Measurements from ENCODE around the gene KRT73.

Gene KRT73

DNA sequence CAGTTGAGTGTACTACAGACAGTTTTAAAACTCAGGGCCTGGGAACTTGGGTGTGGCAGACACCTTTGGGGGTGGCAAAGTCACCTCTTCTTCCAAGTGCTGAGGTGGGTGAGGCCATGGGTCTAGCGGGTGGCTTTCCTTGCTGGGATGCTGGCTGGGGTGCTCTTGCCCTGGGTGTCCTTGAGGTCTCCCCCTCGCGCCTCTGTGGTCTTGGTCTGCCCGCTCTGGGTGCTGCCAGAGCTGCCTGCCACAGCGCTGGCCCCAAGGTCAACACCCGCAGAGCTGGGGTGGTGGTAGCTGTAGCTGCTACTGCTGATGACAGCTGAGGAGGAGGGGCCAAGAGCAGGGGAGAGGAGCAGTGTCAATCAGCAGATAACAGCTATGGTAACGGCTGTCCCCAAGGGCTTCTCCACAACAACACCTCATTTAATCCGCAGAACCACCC is 51.5 kb downstream of the KRT73 start:
- H3K4me3 ChIP-seq (ENCODE audit: low read depth, low read length): no peak overlapping the region
- in situ Hi-C loops (cut with HindIII; ENCODE audit: low sequenced_read_pairs): no loop called here
- TF ChIP-seq, protein P1, sequence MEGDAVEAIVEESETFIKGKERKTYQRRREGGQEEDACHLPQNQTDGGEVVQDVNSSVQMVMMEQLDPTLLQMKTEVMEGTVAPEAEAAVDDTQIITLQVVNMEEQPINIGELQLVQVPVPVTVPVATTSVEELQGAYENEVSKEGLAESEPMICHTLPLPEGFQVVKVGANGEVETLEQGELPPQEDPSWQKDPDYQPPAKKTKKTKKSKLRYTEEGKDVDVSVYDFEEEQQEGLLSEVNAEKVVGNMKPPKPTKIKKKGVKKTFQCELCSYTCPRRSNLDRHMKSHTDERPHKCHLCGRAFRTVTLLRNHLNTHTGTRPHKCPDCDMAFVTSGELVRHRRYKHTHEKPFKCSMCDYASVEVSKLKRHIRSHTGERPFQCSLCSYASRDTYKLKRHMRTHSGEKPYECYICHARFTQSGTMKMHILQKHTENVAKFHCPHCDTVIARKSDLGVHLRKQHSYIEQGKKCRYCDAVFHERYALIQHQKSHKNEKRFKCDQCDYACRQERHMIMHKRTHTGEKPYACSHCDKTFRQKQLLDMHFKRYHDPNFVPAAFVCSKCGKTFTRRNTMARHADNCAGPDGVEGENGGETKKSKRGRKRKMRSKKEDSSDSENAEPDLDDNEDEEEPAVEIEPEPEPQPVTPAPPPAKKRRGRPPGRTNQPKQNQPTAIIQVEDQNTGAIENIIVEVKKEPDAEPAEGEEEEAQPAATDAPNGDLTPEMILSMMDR (IDR thresholded peaks at IDR 0.05; ENCODE audit: low read depth, low read length): no peak
- no peak for DNase-seq (ENCODE audit: low read depth, low spot score)

DNA sequence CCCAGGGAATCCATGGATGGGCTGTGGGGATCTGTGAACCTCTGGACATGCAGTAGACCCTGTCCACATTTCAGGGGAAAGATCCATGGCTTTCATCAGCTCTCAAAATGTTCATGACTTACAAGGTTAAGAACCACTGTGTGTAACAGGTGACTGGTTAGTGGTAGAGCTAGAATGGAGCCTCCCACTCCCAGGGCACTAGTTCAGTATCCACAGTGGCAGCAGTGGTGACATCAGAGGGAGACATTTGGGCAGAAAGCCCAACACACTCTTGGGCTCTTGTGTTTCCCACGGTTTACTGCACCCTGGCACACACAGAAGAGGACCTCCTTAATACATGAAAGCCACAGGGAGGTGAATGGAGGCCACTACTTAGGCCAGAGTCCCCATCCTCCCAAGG is 53.8 kb downstream of the KRT73 start:
- H3K4me3 ChIP-seq (ENCODE audit: low read depth, low read length): no peak overlapping the region
- no peak for DNase-seq (ENCODE audit: low read depth, low spot score)
- in situ Hi-C loops (cut with HindIII; ENCODE audit: low sequenced_read_pairs): no loop called here
- TF ChIP-seq, protein P1 (IDR thresholded peaks at IDR 0.05; ENCODE audit: low read depth, low read length): no peak

DNA sequence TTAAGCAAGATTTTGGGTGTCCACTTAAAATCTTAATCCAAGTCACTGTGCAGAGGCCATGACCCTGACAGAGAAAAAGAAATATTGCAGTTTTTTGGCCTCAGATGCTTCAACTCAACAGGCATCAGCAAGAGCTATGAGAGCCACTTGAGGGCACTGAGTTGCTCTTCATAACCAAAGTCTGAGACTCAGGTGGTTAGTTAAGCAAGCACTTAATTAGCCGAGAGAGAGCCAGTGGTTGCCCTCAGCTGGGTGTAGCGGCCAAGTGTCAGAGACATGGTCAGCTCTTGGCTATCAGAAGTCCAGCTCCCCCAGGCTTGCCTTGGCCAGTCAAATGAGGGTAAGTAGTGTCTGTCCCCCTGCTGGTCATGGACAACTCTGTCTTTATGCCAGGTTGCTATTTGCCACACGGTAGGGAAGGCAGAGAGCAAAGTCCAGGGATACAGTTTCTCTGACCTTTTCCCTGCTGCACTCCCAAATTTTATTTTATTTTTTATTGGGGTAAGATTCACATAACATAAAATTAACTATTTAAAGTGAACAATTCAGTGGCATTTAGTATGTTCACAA is 56.4 kb downstream of the KRT73 start:
- DNase-seq (ENCODE audit: low read depth, low spot score): no peak
- TF ChIP-seq, protein P1 (IDR thresholded peaks at IDR 0.05; ENCODE audit: low read depth, low read length): peak; percentile 22
- no peak overlapping the region for H3K4me3 ChIP-seq (ENCODE audit: low read depth, low read length)
- in situ Hi-C loops (cut with HindIII; ENCODE audit: low sequenced_read_pairs): no loop called here

DNA sequence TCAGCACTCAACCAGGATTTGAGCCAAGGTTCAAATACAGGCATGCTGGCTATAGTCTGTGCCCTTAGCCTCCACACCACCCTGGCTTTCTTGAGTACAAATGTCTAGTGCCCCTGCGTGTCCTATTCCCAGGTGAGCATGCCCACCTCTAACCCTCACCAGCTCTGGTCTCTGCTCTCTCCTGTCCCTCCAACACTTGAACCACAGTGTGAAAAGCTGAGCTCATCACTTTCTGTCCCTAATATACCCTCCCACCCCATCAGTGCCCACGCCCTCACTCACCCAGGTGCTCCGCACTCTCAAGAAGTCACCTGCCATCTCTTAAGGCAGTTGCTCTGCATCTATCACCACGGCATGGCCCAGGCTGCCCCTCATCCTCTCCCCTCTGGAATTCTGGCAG is 58.4 kb downstream of the KRT73 start:
- in situ Hi-C loops (cut with HindIII; ENCODE audit: low sequenced_read_pairs): no loop called here
- DNase-seq (ENCODE audit: low read depth, low spot score): no peak

DNA sequence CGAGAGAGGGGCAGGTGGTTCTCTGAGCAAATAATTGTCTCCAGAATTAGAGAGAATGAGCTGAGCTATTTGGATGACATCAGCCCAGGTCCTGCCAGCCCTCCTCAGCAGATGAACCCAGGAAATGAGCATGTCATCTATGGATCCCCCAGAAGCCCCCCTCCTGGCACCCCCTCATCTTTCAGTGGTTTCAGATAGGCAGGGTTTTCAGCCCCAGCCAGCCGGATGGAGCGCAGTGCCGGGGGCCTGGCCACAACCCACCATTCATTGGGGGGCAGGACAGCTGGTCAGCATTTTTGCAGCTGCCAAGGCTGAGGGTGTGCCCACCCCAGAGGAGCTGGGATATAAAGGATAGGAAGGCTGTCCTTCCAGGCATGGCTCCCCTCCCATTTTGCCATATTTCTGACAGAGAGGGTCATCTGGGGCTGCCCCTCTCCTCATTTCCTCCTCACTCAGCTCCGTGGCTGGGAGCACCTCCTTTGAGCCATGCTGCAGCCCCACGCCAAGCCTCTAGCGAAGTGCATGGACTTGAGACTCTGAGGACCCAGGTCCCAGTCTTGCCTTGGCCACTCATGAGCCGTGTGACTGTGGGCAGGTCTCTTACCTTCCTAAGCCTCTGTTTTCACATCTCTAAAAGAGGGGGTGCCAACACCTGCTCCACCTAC is 59.4 kb downstream of the KRT73 start:
- no peak for DNase-seq (ENCODE audit: low read depth, low spot score)
- in situ Hi-C loops (cut with HindIII; ENCODE audit: low sequenced_read_pairs): no loop called here

More for the DNA sequence above, 58.4 kb downstream of the KRT73 start:
- no peak overlapping the region for H3K4me3 ChIP-seq (ENCODE audit: low read depth, low read length)
- TF ChIP-seq, protein P1 (IDR thresholded peaks at IDR 0.05; ENCODE audit: low read depth, low read length): no peak

More for the DNA sequence above, 59.4 kb downstream of the KRT73 start:
- TF ChIP-seq, protein P1 (IDR thresholded peaks at IDR 0.05; ENCODE audit: low read depth, low read length): no peak
- H3K4me3 ChIP-seq (ENCODE audit: low read depth, low read length): no peak overlapping the region

All from astrocyte of the spinal cord (primary cell).